ENCODE measurements around the gene JMJD6.

The JMJD6 gene

DNA sequence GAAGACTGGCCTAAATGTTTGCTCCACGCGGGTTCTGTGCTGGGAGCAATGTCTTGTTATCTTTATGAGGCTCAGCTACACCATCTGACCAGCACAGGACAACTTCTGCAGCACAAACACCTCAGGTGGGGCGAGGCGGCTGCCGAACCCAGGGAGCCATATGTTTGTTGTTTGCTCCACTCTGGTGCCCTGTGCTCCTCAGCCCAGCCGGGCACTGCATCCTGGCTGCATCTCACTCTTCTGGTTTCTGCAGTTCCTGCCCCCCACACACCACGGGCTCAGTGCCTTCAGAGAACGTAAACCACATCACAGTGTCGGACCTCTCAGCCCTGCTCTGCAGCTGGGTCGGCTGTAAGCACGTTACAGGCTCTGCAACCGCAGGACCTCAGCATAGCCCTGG, 48.1 kb downstream of the JMJD6 start:
- no peak for DNase-seq

DNA sequence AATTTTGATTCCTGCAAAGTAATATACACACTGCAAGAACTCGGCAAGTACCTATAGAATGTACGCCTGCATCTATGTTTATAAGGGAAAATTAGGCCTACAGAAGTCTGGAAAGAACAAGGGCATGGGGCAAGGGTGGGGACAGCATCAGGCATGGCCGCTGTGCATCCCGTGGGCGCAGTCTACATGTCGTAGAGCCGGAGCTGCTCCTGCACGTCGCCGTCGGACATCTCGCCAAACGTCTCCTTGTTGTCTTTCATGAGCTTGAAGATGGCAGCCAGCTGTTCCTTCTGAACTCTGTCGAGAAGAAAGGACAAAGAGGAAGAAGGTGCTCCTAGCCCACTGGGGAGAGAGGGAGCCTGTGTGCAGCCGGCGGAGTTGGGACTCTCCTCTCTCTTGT, 49.0 kb downstream of the JMJD6 start:
- DNase-seq: no peak

DNA sequence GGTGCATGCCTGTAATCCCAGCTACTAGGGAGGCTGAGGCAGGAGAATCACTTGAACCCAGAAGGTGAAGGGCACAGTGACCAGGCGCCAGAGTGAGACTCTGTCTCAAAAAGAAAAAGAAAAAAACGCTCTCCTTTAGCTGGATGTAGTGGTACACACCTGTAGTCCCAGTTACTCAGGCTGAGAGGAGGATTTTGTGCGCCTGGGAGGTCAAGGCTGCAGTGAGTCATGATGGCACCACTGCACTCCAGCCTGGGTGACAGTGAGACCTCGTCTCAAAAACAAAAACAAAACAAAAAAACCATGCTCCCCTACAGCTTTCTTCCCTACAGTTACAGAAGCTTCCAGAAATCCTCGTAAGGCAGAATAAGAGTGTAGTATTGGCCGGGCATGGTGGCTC, 49.8 kb downstream of the JMJD6 start:
- no peak for DNase-seq

DNA sequence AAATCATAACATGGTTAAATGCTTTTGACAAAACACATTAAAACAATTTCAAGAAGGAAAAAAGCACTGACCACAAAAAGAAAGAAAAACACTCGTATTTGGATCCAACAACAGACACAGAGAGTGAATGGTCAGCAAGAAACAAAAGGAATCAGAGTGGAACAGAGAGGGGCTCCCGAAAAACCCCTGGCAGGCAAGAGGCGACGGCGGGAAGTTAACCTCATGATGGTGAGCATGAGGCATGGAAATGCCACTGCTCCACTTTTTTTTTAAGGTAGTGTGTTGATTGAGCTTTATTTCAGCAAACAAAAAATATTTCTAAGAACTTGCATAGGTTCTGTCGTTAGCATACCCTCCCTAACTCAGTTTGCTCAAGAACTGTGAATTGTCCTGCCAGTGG, 50.8 kb downstream of the JMJD6 start:
- no peak for DNase-seq

DNA sequence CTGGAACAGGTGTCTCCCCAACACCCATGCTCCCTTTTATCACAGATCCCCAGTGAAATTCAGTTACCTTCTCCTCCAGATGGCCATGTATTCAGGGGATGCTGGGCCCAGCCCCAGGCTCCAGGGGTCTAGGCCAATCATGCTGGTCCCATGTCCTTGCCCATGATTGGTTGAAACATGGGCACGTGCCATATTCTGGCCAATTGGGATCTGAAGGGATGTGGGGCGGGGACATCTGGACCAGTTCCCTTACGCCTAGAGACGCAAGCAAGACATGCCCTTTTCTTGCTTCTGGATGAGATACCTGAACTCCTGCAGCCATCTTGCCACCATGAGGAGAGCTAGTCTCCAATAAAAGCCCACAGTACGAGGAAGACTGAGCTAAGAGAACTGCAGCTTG, 51.8 kb downstream of the JMJD6 start:
- no peak for DNase-seq

DNA sequence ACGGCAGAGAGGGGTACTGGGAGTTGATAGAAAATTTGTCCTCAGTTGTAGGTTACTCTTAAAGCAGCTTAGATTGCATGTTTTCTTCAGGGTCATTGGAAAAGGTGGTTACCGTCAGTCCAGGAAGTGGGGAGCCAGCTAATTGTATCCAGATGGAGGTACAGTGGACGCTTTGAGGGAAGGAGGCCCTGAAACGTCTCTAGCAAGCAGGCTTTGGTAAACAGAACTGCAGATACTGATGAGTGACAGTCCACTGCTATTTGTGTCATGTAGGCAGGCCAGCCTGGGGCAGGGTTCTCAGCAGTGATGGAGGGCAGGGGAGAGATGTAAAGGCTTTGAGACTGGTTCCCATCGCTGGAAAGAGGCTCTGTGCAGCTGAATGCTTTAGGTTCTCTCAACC, 52.7 kb downstream of the JMJD6 start:
- no peak for DNase-seq

DNA sequence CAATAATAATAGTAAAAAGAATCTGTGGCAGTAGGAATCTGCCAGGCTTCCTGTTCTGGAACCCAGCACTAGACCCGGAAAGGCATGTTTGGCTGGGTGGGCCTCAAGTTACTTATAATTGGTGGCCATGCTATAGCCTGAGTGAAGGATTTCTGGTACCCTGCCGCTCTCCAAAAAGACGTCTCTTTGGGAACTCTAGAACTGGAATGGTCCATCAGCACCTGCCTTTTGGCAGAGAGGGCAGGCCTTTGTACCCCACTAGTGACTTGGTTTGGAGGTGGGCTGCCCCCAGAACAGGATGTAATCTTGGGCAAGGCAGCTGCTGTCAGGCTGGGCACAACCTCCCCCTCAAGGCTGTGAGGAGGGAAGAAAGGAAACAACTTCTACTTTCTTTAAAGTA, 53.5 kb downstream of the JMJD6 start:
- DNase-seq: no peak

DNA sequence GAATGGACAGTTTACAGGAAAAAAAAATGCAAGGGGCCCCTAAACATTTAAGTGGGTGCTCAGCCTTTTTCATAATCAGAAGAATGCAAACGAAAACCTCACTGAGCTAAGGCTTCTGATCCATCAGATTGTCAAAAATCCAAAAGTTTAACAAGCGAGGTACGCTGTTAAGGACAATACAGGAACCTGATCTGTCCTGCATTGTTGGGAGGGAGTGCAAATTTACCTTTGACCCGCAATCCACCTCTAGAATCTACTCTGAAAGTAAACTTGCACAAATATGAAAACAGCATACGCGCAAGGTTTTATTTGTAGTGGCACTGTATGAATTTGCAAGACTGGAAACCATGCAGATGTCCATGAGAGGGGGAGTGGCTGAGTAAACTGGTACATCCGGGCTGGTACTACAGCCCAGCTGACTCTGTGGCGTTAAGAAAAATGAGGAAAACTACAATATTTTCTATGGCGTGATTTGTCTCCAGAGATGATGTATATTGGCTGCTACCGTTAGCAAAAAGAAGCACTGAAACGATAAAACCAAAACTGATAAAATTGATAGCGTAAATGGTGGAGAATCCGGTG, 54.0 kb downstream of the JMJD6 start:
- no peak for DNase-seq

DNA sequence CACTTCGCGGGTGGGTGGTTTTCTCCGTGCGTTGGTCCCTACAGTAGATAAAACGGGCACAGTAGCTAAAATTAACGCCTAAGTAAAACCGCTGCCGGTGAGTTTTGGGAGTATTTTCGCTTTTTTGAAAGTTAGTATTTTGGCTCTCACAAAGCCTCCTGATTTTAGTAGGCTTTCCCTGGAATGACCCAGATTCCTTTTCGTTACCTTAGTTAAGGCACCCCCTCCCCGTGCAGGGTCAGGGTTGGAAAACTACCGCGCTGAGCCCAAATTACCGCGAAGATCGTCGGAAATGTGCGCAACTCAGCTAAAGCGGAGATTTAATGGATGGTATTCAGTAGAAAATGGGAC, 54.5 kb downstream of the JMJD6 start:
- no peak for DNase-seq

DNA sequence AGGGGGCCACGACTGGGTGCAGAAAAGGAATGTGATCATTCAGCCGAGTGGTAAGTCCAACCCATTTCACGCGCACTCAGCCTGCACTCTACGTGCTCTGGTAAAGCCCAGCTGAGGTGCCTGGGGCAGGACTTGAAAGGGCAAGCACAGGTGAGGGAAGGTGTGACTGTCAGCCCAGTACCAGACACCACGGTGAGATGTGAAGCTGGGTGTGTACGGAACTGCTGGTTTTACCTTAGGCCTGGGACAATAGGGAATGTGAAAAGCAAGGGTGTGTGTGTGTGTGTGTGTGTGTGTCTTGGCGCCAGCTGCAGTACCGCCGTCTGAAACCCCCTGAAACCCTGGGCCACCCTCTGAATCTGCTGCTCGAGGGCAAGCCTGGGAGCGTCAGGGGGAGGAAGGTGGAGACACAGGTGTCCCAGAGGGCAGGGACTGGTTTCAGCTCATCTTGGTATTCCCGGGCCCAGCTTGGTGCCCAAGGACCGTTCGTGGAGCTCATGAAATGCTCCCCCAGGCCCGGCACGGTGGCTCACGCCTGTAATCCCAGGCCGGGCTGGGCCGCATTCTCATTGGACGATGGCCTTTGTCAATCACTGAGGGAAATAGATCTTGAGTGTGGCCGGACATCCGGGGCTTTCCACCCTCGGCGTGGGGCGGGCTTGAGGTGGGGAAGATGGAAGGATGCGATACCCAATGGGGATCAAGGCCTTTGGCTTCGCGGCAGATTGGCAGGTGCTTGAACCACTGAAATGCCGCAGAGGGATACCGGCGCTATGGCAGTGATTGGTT, 55.1 kb downstream of the JMJD6 start:
- peak; percentile 100 for DNase-seq

DNA sequence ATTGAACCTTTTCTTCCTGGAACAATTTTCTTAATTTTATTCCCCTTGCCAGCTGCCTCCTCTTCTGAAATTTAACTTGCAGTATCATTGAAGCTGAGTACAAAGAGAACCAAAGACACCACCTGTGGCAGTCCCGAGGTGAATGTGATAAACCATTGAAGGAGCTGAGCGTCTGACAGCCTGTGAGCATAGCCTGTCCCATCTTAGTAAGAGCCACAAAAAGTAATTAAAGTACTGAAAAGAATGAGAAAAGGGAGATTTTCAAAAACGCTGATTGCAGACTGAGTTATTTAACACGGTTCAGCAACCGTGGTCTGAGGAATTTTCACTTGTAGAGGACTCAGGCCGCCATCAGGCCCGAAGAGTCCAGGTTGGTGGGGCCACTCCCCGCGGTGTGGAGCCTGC, 55.7 kb downstream of the JMJD6 start:
- no peak for DNase-seq

DNA sequence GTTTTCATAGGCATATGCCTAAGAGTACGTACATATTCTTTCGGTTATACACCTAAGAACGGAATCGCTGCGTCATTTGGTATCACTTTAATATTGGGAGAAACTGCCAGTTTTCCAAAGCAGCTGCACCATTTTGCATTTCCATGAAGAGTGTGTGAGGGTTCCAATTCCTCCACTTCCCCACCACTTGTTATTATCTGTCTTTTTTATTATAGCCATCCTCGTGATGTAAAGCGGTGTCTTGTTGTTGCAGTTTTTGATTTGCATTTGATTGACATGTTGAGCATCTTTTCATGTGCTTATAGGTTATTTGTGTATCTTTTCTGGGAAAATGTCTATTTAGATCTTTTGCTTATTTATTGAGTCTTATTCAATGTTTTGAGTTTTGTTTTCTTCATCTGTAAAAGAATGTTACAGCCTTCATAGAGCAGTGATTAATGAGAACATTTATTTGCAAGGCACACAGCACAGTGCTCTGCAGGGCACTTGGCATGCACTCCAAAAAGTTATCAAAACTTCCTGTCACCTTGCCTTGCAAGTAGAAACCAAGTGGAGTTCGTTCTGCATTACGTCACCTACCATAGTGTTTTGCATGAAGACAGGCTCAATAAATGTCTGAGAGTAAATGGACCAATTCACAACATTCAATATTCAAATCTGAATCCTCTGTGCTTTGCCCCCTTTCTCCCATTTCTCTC, 56.2 kb downstream of the JMJD6 start:
- no peak for DNase-seq

All from suppressor macrophage treated with lipopolysaccharide for 4 hours (primary cell).